Stimulated activated CD8-positive, alpha-beta memory T cell treated with anti-CD3 and anti-CD28 coated beads, Interleukin-15, amount 100 ng/mL, for 48 hours (primary cell): ENCODE data around the gene PM20D2.
A peak's percentile ranks its signal among the peaks of the same experiment; 100 is the strongest.
"Not testable (repeated sequence)": the region's sequence is repeated elsewhere in the genome, so short reads cannot be mapped to it uniquely, and the experiment has no call there.

ENCODE experiments used
- DNase-seq, 2 donors: peaks; one replicate each; pipeline ENCODE4 v3.0.0-alpha.2; 2020; ENCODE audit warnings: low read depth in 2 of 2

PM20D2 gene, protein sequence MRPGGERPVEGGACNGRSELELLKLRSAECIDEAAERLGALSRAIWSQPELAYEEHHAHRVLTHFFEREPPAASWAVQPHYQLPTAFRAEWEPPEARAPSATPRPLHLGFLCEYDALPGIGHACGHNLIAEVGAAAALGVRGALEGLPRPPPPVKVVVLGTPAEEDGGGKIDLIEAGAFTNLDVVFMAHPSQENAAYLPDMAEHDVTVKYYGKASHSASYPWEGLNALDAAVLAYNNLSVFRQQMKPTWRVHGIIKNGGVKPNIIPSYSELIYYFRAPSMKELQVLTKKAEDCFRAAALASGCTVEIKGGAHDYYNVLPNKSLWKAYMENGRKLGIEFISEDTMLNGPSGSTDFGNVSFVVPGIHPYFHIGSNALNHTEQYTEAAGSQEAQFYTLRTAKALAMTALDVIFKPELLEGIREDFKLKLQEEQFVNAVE

DNA sequence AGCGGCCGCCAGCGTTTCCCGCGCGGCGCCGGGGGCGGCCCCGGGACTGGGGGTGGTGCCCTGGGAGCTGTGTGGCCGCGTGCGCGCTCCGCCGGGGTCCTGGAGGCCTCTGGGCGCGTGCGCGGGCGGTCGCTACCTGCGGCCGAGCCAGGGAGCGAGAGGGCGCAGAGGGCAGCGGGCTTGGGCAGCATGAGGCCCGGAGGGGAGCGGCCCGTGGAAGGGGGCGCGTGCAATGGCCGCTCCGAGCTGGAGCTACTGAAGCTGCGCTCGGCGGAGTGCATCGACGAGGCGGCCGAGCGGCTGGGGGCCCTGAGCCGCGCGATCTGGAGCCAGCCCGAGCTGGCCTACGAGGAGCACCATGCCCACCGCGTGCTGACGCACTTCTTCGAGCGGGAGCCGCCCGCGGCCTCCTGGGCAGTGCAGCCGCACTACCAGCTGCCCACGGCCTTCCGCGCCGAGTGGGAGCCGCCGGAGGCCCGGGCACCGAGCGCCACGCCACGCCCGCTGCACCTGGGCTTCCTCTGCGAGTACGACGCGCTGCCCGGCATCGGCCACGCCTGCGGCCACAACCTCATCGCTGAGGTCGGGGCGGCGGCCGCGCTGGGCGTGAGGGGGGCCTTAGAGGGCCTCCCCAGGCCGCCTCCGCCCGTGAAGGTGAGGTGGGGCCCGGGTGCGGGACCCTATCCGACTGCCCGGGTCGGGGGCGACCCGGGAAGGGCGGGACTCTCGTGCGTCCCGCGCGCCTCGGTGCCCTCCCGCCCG, at the start of gene PM20D2:
Gene PM20D2, plus strand, starts transcription at position 100 of the 762 bp plus-strand sequence. Its CDS starts 90 bp downstream, at position 190.
- peak; percentile 61 to 73 for DNase-seq

DNA sequence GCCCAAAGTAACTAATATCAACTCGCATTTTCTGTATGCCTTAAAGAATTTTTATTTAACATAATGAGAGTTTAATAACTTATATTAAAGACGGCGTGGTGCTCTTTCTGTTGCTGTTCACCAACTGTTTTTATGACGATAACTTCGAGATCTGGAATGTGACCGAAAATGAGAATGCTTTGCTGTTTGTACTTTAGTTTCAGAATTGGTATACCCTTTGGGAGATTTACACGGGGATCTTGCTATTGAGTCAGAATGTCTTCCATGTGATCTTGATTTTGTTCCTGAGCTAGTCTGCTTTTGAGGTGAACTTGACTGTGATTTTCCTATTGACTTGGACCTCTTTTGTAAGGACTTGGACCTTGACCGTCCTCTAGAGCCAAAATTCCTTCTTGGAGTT, 47.4 kb upstream of the PM20D2 start:
- DNase-seq, result no peak

DNA sequence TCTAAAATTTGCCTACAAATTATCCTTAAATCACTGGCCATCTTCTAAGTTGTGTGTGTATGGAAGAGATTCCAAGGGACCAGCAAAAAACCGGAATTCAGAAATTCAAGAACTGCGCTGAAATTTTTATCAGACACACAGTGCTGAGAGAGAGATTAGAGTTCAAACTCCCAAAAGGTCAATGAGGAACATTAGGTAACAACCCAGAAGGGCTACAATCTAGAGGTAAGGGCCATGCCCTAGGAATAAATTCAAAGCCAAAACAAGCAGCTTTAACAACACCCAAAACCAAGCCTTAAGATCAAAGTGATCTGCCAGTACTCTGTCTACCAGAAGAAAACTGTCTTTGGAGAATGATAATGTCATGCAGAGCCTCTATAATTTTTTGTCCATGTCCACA, 45.7 kb upstream of the PM20D2 start:
- DNase-seq, result no peak

DNA sequence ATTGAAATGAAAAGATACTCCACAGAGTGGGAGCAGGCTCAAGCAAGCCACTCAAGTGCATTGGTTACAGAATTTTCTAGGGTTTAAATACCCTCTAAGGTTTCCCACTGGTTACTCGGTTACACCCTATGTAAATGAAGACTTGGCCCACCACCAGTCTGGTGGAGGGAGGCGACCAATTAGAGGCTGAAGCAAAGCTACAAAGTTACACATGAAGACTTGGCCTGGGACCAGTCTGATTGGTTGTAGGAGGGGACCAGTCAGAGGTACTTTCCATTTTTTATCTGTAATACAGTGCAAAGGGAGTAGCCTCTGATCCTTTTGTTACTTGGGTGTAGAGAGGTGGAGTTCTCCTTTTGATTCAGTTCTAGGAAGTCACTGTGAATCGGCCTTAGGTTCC, 35.6 kb upstream of the PM20D2 start:
- DNase-seq, result no peak

DNA sequence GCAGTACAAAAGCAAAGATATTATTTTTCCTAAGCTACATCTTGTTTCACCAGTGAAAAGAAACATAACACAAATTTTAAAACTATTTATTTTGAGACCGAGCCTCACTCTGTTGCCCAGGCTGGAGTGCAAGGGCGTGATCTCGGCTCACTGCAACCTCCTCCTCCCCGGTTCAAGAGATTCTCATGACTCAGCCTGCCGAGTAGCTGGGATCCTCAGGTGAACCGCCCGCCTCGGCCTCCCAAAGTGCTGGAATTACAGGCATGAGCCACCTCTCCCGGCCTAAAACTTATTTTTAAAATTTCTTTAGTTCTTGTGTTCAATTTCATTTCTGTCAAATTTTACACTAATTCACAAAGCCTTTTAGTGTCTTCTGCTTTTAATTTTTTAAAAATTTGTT, 33.9 kb upstream of the PM20D2 start:
- DNase-seq, result no peak

DNA sequence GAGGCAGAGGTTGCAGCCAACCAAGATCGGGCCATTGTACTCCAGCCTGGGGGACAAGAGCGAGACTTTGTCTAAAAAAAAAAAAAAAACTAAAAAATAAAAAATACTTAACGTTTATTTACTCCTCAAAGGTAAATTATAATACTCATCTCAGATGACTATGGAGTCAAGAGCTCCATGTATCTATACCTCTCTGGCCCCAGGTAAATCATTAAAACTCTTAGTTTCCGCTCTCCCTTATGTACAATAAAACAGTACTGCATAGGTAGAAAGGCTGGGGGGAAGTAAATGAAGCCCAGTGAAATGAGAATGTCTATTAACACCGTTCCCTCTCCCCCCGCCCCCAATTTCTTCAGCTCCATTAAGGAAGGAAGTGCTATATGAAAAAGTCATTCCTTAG, 29.2 kb upstream of the PM20D2 start:
- DNase-seq, result no peak

DNA sequence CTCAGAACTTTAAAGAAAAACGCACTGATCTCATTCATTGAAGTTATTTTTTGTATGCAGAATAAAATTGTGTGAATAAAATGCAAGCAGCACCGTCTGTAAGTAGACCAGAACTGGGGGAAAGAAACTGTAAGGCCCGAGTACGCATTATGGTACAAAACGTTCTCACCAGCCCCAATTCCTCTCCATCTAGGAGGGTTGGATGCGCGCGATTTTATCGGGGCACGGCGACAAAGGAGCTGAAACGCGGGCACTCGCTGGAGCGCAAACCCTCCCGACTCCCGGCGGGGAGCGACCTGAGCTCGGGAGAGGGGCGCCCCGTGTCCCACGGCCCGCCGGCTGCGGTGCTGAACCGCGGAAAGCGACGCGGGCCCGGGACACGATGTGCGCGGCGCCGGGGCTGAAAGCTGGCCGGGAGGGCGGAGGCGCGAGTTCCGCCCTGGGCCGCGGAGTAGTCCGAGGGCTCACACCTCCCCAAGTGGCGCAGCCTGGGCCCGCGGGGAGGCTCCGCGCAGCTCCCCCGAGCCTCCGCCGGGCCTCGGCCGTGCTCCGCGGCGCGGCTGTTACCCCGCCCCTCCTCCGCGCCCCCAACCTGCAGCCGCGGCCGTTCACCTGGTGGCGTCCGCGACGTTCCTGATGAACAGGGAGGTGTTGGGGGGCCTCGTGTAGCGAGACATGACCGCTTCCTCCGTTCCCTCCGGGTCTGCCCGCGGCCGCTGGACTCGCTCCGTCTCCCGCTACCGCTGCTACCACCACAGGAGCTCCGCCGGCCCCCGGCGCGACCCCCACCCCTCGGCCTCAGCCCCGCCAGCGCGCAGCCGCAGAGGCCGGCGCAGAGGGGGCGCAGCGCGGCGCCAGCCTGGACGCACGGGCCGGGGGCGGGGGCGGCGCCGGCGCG, 28.4 kb upstream of the PM20D2 start, which contains the start of gene SRSF12:
Gene SRSF12, minus strand, starts transcription at position 861 of the 898 bp plus-strand sequence. Its CDS starts 184 bp downstream, at position 677.
- peak; percentile 16 to 19 for DNase-seq

DNA sequence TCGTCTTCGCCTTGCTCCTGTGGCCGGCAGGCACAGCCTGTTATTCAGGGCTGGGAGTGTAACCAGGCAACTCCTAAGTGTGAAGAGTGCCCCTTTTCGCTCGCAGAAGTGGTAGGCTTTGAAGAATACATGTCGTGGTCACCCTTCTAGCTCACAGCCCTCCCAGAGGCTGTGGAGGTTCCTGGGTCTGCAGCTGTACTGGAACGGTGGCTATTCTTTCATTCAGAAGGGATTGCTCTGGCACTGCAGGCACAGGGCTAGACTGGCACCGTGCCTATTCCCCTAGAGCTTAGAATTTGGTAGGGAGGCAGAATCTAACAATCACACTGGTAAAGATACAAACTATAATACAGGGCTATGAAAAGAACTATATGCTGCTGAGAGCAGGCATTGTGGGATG, 26.9 kb upstream of the PM20D2 start:
- no peak for DNase-seq

DNA sequence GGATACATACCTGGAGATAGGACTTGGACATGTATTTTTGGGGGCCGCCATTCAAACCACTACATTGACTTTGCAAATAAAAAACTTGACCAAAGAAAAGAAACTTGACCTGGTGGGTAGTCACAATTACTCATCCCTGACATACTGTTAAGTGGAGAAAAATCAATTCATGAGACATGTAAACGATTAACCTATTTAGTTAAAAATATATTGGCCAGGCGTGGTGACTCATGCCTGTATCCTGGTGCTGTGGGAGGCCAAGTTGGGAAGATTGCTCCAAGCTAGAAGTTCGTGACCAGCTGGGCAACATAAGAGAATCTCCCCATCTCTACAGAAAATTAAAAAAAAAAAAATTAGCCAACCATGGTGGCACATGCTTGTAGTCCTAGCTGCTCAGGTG, 25.5 kb upstream of the PM20D2 start:
- DNase-seq, result no peak

DNA sequence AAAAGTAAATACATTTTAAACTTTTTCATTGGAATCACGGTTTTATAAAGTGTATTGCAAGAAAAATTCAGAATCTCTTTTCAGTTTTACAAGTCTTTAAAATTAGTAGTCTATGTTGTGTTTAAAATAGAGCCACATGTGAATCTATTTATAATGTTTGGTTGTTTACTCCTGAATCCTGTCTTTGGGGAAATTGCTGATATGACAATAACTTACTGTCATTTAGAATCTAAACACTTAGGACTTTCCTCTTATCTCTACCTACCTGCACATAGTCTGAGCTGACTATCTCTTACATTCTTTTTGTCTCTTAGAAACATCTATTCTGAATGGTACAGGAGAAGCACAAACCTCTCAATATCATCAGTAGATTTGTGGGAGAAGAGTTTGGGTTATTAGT, 23.9 kb upstream of the PM20D2 start:
- no peak for DNase-seq

DNA sequence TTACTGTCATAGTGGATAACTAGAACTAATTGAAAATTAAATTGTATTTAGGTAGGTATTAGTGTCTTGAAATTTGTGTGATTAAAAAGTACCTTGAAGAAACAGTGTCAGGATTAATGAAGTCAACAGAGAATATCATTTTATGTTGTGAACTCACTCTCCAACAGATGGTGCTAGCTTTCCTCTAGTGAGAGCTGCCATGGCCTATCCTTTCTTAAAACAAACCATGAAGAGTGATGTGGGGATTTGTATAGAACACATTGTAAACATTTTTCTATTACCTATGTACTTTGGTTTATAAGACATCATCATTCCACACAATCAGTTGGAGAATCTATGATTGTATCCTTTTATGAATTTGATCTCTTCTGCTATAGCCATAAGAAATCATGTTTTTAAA, 23.2 kb upstream of the PM20D2 start:
- no peak for DNase-seq

DNA sequence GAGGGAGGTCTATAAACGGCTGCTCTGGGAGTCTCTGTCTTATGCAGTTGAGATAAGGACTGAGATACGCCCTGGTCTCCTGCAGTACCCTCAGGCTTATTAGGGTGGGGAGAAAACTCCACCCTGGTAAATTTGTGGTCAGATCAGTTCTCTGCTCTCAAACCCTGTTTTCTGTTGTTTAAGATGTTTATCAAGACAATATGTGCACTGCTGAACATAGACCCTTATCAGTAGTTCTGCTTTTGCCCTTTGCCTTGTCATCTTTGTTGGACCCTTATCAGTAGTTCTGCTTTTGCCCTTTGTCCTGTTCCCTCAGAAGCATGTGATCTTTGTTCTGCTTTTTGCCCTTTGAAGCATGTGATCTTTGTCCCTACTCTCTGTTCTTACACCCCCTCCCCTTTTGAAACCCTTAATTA, 17.6 kb upstream of the PM20D2 start:
- DNase-seq, result not testable (repeated sequence)

DNA sequence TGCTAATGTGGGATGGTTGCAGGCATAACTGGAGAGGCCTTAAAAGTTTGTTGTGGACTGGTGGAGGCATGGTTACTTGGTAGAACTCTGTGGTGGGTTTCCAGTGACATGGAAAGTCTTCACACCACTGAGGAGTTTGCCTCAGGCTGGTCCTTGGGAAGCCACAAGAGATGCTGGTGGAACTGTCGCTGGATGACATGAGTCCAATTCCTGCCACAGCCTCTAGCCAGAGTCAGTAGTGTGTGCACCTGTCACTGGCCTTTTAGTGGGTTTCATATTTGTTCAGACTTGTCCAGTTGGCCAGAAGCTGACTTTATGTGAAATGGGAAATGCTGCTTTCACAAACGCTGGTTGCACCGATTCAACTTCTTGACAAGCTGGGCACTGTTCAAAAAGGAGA, 14.3 kb upstream of the PM20D2 start:
- DNase-seq, result no peak

DNA sequence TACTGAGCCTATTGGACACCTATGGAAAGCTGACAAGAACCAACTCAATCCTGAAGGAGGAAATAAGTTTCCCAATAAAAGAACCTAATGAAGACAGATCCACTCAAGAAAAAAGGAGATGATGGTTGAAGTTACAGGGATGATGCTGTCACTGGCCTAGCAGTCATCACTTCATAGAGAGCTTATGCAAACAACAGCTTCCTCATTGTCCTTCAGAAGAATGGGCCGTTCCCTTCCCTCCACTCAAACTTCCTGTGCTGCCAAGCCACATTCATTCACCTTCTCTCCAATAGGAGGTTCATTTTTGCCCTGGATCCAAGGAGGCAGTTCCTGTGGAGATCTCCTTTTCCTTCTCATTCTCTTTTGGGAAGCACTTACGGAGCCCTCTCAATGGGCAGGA, 13.8 kb upstream of the PM20D2 start:
- DNase-seq, result no peak

DNA sequence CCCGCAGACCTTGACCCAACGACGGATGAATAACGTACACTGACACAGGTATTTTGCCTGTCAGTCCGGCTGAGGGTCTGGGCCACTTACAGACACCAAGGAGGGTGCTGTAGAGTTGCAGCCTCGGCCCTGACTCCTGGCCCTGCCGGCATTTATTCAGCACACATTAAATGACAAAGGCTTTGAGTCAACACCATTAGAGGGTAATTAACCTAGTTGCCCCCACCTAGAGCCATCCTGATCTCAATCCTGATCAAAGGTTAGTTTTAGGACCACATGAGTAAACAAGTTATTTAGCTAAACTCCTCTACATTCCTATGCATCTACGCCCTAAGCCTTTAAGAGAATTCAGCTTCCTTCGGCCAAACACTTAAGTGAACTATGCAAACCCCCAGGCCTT, 11.9 kb upstream of the PM20D2 start:
- no peak for DNase-seq

DNA sequence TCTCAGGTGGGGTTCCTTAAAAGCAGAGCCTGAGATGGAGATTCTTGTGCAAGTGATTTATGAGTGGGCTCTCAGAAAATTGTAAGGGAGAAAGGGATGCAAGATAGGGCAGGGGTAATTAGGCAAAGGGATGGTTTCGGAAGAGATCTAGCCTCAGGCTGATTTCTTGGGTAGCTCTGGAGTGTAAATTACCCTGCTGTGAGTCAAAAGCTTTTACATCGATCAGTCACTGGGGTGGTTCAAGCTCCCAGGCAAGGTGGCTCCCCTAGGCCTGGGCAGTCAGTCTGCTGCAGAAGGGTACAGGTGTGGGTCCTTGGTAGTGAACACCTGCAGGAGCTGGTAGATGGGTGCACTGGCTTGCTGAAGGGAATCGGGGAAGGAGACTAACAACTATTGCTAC, 11.1 kb upstream of the PM20D2 start:
- no peak for DNase-seq

DNA sequence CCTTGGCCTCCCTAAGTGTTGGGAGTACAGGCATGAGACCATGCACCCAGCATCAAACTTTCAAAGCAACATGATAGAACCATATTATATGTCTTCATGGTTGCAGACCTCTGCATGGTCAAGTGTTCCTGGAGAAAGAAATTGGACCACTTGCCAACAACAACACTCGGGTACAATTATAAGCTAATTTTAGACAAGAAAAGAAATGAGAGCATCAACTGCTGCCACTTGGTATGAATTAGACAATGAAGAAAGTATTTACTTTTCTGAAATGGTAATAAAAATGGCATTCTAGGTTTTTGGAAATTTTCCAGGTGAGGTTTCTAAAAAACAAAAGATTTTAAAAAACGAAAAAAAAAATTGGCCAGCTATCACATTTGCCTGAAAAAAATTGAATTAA, 7.7 kb upstream of the PM20D2 start:
- no peak for DNase-seq

DNA sequence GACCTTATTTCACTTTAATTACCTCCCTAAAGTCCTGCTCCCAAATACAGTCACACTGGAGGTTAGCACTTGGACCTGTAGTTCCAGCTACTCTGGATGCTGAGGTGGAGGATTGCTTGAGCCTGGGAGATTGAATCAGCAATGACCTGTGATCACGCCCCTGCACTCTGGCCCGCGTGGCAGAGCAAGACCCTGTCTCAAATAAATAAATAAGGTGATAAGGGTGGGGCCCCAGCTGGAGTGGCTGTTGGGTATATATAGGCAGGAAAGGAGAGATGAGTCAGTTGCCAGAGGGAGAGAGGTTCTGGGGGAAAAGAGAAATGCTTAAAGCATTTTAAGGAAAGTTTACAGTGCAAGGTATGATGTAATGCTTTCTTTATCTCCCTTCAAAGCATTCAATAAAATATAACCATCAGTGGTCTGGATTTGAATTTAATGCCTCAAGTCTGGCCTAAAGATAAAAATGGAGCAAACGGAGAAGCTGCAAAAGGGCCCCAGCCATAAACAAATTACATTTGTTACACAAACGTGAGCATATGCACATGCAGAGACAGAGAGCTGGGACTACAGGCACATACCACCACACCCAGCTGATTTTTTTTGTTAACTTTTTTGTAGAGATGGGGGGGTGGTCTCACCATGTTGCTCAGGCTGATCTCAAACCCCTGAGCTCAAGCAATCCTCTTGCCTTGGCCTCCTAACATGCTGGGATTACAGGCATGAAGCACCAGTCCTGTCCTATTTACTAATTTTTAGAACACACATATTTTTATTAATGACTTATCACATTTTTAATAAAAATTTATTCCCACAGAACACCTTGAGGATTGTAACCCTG, 6.1 kb upstream of the PM20D2 start:
- DNase-seq, result no peak

DNA sequence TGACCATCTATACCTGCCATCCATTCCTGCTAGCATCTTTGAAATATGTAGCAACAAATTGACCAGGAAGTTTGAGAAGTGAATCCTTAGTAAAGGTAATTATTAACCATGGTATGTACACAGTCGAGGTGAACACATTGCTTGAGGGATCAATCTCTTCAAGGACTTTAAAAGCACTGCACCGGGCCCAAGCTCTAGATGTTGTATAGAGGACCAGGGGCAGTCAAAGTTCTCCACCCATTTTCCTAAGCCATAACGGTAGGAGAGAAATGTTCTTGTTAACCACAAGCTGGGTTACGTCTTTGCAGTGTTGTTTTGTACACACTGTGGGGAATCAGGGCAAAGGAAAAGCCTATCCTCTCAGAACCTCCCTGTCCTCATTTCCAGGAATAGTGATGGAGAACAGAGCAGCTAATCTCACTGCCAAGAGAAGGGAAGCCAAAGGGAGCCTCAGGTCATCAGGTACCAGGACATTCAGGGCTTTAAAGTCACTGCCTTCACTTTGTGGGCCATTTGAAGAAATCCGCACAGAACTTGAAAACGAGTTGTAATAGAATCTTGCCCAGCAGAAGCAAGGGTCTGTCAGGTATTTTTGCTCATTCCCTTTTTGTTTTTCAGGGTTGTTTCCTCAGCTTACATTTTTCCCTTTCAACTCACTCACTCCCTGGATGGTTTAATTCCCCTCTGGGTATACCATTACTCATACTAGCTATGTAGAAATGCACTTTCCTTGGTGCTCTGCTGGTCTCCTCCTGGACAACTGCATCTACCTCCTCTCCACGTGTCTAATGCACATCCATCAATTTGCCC, 5.3 kb upstream of the PM20D2 start:
- DNase-seq, result no peak

DNA sequence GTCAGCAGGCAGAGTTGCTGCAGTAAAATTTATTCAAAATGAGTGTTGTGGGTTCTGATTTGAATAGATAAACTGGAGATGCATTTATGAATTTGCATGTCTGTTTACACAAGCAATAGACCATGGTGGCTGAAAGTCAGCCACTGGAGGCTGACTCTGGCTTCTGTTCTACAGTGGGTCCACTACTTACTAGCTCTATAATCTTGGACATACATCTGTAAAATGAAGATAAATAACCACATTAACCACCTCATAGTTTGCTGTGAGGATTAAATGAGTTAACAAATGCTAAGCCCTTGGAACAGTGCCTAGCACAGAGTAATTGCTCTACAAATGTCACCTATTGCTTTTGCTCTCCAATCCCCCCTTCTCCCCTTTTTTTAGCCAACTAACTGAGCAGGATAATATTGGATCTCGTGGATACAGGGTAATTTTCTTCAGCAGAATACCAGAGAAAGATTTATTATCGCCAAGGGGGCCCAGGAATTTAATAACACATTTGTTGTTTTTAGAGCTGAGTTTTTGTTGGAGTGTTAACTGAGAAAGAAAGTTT, 1.4 kb upstream of the PM20D2 start:
- no peak for DNase-seq
